Stimulated activated CD4-positive, alpha-beta T cell treated with anti-CD3 and anti-CD28 coated beads, Interleukin-15, amount 100 ng/mL, for 1 hour (primary cell): Measurements from ENCODE around the gene RPS6KA5.
"Not testable (repeated sequence)": the region's sequence is repeated elsewhere in the genome, so short reads cannot be mapped to it uniquely, and the experiment has no call there.

Experiments used
- DNase-seq, 2 donors: peaks; one replicate each; pipeline ENCODE4 v3.0.0-alpha.2; 2020; ENCODE audit warnings: low read depth in 1 of 2, low spot score in 1 of 2

Gene RPS6KA5

DNA sequence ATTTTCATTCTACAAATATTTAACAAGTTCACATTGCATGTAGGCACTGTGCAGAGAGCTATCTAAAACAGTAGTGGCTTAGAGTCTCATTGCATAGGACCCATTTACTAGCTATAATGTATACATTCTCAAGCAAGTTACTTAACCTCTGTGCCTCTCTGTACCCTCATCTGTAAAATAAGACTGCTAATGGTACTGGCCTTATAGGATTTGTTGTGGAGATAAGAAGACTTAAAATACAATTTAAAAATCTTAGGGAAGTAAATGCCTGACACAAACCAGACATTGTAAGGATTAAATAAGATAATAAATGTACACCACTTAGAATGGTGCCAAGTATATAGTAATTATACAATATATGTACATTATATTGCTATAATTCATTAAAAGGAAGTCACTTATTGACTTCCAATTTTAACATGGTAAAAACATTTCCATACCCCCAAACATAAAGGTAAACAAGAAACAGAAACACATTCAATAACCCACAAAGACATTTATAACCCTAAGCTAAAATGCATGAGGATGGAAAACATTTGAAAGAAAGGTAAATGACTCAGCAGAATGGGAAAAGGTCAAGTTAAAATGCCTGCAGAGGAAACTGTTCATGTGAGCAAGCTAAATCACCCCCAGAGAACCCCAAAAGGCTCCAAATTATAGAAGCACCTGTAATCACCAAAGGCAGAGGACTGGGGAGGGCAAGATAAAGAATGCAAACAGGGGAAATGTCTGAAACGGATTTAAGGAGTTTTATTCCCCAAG lies 30.8 kb downstream of the RPS6KA5 start:
- no peak for DNase-seq

DNA sequence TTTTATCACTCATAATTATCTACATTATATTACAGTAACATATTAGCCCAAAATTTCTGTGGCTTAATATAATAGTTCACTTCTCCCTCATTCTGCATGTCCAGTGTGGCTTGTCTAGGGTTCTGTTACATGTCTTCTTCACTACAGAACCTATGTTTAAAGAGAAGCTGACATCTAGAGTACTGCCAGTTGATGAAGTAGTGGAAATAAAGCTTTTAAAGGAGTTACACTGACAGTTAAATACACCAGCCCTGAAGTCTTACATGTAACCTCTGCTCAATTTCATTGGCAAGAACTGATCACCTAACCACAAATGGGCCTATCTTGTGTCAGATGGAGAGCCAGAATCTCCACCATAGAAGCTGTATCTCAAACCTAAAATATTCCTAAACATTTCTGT lies 32.9 kb downstream of the RPS6KA5 start:
- no peak for DNase-seq

DNA sequence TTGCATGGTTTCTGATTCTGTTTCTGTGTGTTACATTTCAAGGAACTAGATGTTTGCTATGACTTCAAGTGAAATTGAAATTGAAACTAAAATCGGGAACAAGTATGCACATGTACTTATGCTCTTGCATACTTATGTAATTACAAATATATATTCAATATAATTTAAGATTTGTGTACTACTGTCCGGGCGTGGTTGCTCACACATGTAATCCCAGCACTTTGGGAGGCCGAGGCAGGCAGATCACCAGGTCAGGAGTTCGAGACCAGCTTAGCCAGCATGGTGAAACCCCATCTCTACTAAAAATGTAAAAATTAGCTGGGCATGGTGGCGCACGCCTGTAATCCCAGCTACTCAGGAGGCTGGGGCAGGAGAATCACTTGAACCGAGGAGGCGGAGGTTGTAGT lies 37.8 kb downstream of the RPS6KA5 start:
- not testable (repeated sequence) for DNase-seq

DNA sequence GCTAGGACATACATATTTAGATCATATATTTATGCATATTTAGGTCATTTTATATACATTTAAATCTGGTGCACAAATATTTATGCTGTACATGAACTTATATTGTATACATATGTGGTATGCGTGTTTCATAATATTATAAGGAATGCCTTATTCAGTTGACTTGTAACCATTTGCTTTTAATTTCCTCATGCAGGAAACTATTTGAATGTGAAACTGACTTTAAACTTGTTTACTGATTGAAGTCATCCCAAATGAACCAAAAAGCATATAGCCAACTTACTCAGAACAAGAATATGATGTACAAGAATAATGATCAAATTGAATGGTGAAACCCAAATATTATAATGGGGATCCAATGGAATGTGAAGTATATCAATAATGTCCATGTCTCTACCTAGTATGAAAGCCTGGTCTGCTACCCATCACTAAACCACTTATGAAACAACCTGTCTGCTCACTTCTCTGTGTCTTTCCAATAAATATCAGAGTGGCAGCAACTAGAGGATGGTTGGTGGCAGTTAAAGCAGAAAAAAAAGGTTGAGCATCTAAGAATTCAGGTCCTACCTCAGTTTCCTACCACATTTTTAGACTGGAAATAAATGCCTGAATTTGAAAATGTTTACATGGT lies 38.3 kb downstream of the RPS6KA5 start:
- DNase-seq, result no peak

DNA sequence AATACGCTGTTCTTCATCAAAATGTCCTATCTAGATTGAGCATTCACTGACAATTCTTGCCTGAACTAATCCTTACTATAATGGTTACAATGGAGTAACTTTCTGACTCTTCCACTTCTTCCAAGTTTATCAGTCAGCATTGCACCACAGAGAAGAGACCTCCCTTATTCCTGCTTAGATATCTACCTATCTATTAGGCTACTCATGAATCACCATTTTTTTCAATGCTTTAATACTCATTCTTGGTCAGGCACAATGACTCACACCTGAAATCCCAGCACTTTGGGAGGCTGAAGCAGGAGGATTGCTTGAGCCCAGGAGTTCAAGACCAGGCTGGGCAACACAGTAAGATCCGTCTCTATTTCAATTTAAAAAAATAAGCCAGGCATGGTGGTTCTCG lies 39.3 kb downstream of the RPS6KA5 start:
- no peak for DNase-seq

DNA sequence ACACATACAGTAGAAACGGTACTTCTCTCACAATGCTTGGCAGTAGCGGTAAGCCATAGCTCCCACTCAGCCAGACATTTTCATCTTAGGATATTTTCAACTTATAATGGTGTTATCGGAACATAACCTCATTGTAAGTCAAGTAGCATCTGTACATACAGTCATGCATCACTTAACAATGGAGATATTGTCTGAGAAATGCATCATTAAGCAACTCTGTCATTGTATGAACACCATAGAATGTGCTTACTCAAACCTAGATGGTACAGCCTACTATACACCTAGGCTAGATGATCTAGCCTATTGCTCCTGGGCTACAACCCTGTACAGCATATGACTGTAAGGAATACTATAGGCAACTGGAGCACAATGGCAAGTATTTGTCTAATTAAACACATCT lies 40.8 kb downstream of the RPS6KA5 start:
- DNase-seq, result no peak

DNA sequence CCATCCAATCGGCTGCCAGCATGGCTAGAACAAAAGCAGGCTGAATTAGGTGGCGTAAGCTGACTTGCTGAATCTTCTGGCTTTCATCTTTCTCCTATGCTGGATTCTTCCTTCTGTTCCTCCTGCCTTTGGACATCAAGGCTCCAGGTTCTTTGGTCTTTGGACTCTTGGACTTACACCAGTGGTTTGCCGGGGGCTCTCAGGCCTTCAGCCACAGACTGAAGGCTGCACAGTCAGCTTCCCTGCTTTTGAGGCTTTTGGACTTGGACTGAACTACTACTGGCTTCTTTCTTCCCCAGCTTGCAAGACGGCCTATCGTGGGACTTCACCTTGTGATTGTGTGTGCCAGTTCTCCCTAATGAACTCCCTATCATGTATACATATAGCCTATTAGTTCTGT lies 42.0 kb downstream of the RPS6KA5 start:
- DNase-seq, result no peak

DNA sequence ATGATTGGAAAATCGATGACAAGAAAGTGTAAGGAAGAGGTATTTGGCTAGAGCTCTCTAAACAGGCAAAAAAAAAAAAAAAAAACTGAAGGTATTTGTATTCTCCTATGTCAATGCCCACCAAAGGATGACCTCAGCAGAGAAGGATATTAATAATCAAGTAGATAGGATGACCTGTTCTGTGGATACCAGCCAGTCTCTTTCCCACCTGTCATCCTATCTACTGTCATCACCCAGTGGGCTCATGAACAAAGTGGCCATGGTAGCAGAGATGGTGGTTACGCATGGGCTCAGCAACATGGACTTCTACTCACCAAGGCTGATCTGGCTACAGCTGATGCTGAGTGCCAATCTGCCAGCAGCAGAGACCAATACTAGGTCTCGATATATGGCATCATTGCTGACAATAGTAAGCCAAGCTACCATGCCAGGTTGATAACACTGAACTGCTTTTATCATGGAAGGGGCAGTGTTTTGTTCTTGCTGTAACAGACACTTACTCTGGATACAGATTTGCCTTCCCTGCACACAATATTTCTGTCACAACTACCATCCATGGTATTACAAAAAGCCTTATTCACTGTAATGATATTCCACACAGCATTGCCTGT lies 43.5 kb downstream of the RPS6KA5 start:
- DNase-seq, result no peak

DNA sequence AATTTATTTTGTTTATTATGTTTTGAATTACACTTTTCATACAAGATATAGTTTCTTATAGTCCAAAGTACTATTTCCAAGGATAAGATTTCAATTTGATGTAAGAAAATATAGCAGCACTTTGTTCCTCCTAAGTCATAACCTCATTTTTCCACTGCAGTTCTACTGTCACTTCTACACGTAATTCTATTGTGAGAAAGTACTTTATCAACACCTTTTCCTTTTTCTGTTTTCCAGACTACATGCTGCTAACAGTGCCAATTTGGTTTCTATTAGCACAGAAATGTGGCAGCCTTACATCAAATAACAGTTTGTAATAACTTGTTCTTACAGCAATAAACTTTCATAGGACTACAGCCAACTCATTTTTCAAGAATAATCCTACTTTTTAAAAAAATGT lies 45.0 kb downstream of the RPS6KA5 start:
- DNase-seq, result no peak

DNA sequence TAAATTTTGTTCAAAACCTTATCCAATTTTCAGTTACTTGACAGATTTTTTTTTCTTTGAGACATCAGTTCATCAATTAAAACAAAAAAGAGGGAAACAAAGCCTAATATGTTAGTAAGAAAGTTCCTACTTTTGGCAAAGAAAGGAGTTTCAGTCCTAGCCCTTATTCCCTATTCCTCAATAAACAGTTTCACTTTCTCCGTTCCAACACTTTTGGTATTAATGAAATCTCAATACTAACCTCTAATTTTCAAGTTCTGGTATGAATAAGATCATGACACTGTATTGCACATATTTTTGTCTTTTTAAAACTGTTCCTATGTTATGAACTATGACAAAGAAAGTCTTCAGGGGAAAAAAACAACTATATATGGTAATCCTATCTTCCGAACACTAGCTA lies 48.4 kb downstream of the RPS6KA5 start:
- no peak for DNase-seq

DNA sequence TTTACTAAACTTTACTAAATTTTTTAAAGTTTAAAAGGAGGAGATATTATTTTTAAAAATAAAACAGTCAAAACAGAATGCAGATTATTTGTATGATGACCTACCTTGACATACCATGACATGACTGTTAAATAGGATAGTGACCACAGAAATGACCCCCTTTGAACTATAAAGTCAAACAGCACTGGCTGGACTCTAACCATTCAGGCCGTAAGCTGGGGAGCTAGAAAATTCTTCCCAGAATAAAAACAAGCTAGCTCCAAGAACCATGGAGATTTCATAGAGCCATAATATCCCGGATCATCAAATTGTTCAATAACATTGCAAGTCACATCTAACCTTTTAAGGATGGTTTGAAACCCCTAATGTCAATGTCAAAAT lies 50.3 kb downstream of the RPS6KA5 start:
- DNase-seq, result no peak

DNA sequence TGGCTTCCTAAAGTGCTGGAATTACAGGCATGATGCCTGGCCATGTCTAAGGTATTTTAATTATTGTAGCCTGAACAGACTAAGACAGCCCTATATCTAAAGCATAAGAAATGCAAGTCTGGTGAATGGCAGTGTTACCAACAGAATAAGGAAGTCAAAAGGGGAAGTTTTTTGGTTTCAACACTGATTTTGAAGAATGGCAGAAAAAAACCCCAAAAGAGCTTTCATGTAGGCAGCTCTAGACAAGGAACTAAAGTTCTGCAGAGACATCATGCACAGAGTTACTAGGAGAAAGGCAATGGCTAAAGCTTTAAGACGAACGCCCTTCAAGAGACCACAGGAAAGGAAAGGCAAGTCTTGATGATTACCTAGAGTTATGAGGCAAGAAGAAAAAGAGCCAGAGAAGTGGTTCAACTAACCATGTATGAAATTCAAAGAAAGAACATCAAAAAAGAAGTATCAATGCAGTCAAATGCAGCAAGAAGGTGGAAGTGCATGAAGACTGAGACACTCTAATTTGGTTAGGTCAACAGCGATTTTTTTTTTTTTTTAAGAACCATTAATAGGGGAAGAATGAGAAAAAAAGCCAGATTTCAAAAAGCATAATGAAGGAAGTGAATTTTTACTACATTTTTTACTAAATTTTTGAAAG lies 50.8 kb downstream of the RPS6KA5 start:
- no peak for DNase-seq

DNA sequence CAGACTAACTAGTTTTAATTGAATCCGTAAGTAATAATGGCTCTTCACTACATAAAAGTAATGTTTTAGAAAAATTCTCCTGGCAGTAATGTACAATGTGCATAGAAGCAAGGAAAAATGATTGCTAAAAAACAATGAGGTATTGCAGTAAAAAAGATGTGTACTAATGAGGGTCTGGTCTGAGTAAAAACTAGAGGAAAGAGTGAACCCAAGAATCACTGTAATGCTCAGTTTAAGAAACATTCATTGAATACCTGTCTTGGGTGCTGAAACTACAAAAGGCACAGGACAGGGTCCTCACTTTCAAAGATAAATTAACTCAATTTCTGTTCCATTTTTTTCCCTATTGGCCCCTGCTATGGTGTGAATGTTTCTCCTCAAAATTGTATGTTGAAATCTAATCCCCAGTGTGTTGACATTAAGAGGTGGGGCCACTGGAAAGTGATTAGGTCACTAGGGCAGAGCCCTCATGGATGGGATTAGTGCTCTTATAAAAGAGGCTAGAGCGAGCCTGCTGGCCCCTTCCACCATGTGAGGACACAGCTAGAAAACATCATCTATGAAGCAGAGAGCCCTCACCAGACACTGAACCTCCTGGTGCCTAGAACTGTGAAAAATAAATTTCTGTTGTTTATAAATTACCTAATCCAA lies 51.6 kb downstream of the RPS6KA5 start:
- no peak for DNase-seq

DNA sequence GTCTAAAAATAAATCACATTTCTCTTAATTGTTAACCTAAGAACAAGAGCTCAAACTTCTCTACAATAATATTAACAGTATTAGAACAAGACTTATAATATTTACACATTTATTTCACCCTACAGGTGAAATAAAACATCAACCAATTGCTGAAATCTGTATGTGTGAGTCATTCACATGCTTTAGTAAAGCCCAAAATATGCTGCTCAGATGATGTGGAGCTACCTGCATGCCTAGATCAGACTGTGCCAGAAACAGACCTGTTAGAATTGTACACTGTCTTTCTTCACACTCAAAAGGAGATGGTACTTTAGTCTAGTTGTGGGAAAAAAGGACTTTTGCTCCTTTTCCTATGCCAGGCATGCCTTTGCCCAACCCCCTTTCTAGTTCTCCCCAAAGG lies 54.7 kb downstream of the RPS6KA5 start:
- DNase-seq, result no peak

DNA sequence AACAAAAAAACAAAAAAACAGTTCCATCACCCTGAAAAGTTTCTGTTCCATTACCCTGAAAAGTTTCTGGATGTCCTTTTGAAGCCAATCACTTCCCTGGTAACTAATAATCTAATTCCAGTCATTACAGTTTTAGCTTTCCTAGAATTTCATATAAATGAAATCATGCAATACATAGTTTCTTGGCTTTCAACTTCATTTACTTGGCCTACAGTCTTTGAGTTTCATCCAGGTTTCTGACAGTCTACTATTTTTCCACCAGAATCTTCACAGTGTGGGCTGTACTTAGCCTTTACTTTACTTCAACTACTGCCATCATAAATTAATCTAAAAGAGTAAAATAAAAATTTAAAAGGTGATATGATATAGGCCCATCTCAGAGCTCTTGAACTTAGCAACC lies 55.5 kb downstream of the RPS6KA5 start:
- no peak for DNase-seq

DNA sequence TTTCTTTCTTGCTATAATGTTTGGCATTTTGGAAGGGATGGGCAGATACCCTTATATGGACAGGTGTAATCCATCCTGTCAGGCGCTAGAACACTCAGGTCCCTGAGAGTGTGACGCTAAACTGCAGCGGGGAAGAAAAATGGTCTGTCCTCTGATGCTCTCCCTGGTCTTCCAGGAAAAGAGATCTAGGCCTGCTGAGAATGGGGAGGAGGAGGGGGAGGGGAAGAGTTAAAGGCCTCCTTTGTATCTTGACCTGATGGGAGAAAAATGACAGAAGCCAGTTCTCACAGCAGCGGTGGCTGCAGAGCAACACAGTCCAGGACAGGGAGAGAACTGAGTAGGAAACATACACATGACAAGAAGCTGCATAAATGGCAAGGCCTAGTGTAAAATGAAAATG lies 61.1 kb downstream of the RPS6KA5 start:
- DNase-seq, result no peak

DNA sequence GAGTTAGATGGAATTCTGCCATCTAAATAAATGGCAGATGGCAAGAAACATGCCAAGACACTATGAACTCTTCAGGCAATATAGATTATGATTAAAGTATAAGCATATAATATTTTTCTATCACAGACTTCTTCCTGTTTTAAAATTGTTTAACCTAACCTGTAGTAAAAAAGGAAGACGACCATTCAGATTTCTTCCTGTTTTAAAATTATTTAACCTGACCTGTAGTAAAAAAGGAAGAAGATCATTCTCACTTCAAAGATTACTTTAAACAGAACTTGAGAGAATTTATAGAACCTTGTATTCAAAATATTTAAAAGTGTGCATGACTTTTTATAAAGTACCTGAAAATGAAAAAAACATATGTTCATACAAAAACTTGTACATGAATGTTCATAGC lies 63.5 kb downstream of the RPS6KA5 start:
- DNase-seq, result no peak

DNA sequence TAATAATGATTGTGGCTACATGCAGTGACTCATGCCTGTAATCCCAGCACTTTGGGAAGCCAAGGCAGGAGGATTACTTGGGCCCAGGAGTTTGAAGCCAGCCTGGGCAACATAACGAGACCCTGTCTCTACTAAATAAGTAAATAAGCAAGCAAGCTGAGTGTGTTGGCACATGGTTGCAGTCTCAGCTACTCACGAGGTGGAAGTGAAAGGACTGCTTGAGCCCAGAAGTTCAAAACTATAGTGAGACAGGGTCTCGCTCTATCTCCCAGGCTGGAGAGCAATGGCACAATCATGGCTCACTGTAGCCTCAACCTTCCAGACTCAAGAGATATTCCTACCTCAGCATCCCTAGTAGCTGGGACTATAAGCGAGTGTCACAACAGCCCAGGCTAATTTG lies 64.7 kb downstream of the RPS6KA5 start:
- no peak for DNase-seq

DNA sequence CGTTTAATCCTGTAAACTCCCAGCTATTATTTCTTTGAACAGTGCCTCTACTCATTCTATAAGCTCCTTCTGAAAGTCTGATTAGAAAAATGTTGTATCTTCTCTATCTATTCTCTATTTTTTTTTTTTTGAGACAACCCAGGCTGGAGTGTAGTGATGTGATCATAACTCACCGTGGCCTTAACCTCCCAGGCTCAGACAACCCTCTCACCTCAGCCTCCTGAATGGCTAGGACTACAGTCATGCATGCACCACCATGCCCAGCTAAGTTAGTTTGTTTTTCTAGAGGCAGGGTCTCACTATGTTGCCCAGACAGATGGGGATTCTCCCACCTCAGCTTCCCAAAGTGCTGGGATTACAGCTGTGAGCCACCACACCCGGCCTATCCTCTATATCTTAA lies 66.6 kb downstream of the RPS6KA5 start:
- no peak for DNase-seq

DNA sequence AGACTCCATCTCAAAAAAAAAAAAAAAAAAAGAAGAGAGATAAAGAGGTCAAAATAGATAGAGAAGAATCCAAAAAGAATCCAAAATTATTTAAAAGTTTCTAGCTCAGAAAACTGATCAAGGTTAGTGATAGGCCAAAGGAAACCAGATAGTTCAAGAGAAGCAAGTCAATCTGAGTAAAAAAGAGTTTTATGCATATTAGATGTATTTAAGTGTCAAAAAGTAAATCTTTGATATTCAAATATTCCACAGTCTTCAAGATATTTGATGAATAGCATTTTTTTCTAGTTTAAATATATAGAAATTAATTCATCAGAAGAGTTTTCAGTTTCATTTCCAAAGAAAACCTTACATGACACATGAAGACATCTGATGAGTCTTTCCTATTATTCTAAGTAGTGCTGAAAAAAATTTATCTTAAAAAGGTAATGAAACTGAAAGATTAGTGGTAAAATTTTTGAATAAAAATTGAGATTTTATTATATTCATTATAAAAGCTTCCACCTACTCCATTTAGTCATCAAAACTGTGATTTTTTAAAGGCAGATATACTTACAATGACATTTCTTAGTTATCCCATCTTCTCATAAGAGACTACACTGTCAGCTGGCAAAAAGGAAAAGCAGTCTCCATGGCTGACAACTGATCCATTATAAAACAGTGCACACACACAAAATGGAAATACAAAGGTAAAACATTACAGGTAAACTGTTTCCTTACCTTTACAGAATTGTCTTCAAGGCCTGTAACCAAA lies 68.6 kb downstream of the RPS6KA5 start:
- DNase-seq, result no peak

DNA sequence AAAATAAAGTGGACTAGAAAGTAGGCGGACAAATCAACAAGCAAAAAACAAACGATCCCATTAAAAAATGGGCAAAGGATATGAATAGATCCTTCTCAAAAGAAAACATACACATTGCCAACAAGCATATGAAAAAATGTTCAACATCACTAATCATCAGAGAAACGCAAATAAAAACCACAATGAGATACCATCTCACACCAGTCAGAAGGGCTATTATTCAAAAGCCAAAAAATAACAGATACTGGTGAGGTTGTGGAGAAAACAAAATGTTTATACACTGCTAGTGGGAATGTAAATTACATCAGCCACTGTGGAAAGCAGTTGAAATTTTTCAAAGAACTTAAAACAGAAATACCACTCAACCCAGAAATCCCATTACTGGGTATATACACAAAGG lies 70.3 kb downstream of the RPS6KA5 start:
- no peak for DNase-seq
